Stimulated activated CD4-positive, alpha-beta T cell treated with anti-CD3 and anti-CD28 coated beads, Interleukin-1b, Interleukin-23, amount 100 ng/mL, for 48 hours (primary cell): ENCODE data around the gene TNS2.
"Not testable (repeated sequence)": the region's sequence is repeated elsewhere in the genome, so short reads cannot be mapped to it uniquely, and the experiment has no call there.

ENCODE experiments used
- DNase-seq: peaks from one replicate; pipeline ENCODE4 v3.0.0-alpha.2; 2020

The TNS2 gene

GRCh38 chr12:53094796-53095595 is 45.1 kb downstream of the TNS2 start:
- not testable (repeated sequence) for DNase-seq

- not testable (repeated sequence) for DNase-seq
Observed at GRCh38 chr12:53095596-53095895, 45.7 kb downstream of the TNS2 start.

GRCh38 chr12:53096089-53096741 is 46.4 kb downstream of the TNS2 start:
- DNase-seq, result no peak

DNA sequence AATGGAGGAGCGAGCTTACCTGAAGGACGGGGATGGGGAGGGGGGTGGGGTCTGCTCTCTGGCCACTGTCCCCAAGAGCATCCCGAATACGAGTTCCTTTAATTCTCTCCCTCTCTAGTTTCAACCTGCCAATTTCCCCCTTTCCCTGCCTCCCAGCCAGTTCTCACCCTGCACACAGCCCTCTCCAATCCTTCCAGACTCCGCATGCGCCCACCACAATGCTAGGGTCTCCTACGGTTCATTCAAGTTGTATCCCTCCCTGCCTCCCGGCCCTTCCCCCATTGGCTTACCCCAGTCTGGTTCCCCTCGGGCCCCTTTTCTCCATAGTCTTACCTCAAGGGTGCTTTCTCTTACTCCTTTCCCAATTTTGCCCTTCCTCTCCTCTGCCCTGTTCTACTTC is 46.9 kb downstream of the TNS2 start:
- DNase-seq, result no peak

- DNase-seq, result no peak
Observed at GRCh38 chr12:53097207-53097563, 47.3 kb downstream of the TNS2 start.

- peak; percentile 54 for DNase-seq
Observed at GRCh38 chr12:53097564-53098353, 47.9 kb downstream of the TNS2 start, which contains the start of gene IGFBP6. TSS of gene IGFBP6 (plus strand) at chr12:53097667. CDS start at chr12:53097718, 51 bp downstream.

GRCh38 chr12:53098354-53098981 is 48.6 kb downstream of the TNS2 start:
- no peak for DNase-seq

DNA sequence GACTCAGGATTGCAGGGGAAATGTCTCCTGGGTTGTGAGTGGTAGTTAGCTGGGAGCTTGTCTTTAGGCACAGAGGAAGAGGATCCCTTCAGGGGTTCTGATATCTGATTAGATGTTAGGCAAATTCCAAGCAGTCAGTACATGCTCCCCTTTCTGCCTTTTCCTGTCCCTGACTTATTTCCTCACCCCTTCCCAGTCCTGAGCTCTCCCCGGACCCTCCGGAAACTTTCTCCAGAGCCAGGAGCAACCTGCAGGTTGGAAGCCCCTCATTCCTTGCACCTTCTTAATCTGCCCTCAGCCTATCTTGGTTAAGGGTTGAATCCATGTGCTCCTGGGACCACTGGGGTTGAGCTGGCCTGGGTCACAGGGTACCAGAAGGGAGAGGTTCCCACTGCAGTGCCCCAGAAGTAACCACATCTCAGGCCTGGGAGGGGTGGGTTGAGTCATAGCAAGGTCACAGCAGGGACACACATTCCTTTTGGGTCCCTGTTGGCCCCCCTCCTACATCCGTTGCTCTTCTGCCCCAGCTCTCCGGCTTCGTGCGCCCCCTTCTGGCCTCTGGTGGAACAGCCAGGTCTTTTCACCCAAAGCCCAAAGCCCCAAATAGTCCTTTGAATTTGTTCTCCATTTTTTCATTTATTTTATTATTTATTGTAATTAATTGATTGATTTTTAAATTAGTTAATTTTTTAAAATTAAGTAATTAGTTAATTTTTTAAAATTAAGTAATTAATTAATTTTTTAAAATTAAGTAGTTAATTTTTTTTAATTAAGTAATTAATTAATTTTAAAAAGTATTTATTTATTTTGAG is 49.4 kb downstream of the TNS2 start:
- peak; percentile 90 for DNase-seq

GRCh38 chr12:53100466-53101151 is 50.7 kb downstream of the TNS2 start:
- no peak for DNase-seq

GRCh38 chr12:53101266-53101665 is 51.4 kb downstream of the TNS2 start:
- no peak for DNase-seq

DNA sequence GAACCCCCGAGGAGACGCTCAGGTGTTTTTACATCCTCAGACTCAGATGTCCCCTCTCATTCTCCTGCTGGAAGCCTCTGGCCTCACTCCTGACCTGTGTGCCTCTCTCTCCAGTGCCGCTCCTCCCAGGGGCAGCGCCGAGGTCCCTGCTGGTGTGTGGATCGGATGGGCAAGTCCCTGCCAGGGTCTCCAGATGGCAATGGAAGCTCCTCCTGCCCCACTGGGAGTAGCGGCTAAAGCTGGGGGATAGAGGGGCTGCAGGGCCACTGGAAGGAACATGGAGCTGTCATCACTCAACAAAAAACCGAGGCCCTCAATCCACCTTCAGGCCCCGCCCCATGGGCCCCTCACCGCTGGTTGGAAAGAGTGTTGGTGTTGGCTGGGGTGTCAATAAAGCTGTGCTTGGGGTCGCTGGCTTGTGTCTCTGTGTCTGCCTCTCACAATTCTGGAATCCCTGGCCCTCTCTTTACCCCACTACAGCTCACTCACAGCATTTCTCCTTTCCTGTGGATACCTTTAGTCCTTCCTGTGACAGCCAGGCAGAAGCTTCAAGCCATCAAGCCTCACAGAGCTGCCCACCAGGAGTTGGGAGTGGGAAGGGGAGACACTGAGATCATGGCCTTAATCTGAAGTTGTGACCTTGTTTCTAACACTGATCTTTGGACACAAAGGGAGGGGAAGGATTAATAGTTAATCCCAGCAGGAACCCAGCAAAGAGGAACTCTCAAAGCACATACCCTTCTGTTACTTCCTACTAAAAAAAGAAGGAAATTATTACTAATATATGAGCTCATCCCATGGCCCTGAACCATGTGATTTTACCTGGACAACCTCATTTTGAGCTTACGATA is 52.3 kb downstream of the TNS2 start:
- DNase-seq, result no peak

DNA sequence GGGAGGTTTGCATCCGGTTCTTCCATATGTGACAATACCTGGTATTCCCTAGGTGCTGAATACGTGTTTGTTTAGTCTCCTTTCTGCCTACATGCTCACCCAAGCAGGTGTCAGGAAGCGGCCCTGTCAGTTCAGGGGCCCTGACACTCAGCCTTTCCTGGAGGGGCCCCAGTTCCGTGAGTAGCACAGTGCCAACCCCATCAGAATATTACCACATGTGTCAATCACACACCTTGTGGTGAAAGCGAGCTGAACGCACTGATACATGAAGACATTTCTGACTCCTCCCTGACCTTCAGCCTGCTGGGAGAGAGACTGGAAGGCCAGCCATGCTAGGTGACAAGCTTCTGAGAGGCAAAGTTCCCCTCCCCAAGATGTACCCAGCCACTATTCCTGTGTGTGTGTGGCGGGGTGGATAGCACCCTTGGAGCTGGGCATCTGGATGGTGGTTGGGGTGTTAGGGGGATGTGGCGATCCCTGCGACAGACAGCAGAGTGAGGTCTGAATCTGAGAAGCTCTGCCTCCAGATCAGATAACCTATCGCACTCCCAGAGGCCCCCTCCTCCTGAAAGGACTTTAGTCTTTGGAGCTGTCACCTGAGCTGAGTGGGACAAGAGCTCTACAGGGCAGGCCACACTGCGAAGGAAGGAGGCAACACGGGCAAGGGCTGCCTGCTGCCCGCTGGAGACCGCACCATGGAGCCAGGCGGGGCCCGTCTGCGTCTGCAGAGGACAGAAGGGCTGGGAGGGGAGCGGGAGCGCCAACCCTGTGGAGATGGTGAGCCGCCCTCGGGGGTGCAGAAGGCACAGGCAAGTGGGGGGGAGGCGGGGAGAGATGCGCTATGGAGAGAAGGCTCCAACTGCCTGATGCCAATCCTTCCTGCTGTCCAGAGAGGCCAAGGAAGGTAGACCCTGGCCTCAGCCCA is 53.3 kb downstream of the TNS2 start, which contains the start of gene SOAT2:
SOAT2 (plus strand) TSS at position 604 of the 925 bp plus-strand sequence; CDS start at position 696, 92 bp downstream.
- peak; percentile 68 for DNase-seq

DNA sequence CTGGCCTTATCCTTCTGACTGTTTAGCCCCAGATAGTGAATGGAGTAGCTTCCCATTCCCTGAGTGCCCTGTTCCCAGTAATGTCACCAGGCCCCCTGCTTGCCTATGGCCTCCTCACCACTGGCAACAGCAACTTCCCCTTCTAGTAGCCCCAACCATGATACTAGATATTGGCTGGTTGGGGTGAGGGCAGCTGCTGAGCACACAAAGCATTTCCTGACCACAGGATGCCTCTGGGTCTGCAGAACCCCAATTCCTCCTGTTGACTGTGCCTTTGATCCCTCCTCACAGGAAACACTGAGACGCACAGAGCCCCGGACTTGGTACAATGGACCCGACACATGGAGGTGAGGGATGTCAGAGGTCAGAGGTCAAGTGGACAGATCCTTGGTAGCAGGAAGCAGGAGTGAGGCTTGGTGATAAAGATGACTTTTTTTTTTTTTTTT is 54.0 kb downstream of the TNS2 start:
- no peak for DNase-seq

DNA sequence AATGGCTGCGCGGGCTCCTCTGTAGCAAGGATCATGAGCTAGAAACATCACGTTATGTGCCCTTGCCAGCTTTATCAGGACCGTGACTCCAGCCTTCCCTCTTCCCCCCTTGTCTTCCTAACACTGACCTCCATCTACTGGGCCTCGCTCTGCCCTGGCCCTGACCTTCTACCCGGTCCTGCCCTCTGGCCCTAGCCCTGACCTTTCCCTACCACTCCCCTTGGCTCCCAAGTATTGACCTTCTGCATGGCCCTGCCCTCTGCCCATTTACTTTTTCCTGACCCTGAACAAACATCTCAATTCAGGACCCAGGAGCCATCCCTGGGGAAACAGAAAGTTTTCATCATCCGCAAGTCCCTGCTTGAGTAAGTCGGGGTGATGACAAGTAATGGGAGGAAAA is 55.4 kb downstream of the TNS2 start:
- no peak for DNase-seq

DNA sequence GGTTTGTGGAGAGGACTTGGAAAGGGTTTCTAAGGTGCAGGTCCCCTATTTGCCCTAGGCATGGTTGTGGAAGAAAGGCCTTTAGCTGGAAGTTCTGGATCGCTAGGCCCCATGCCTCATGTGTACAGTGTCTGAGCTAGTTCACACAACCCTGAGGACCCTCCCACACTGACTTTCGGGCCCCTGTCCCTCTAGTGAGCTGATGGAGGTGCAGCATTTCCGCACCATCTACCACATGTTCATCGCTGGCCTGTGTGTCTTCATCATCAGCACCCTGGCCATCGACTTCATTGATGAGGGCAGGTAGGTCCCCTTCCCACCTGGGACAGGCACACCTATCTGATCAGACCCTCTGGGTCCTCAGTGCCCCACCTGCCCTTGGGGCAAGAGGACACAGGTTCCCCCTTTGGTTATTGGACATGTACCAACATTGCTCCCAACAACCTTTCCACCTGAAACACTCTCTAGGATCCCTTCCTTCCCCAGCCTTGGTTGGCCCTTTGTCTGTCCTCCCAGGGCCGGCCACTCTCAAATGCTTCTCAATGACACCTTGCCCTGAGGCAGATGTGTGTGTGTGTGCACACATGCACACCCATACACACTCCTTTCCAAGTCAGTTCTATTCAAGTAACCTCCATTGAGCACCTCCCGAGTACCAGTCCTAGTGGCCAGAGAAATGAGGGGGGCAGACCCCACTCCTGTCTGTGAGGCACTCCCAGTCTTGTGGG is 56.0 kb downstream of the TNS2 start:
- no peak for DNase-seq

GRCh38 chr12:53107122-53107521 is 57.3 kb downstream of the TNS2 start:
- no peak for DNase-seq

- not testable (repeated sequence) for DNase-seq
Observed at GRCh38 chr12:53112431-53112830, 62.6 kb downstream of the TNS2 start.

DNA sequence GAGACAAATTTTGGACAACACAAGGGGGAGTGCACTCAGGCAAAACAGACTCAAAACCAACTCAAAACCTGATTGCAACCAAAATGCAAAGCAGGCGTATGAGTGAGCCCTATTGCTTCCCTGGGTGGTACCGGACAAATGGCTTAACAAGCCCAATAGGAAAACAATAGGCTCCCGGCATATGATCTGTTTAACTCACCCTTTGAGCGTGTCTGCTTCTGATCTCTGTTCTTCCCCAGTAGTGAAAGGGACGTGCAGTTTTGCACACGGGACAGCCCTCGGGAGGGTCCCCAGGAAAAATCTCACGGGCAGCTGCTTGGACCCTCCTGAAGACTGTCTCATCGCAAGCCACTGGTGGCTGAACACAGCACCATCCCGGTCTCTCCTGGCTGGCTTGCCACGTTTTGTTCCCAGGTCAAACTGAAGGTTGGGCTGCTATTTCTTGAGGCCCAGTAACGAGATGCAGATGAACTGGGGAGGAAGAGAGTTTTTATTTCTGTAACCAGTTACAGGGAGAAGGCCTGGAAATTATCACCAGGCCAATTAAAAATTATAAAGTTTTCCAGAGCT is 63.4 kb downstream of the TNS2 start:
- no peak for DNase-seq
